CD14-positive monocyte (primary cell): ENCODE results near the gene PSMB7. TPM values are rescaled to one million over a fixed set of nuclear protein-coding genes. Genes with fewer than 3 reads are reported as not detected.

Experiments used
- DNase-seq, 3 donors: peaks; one replicate each; pipeline ENCODE4 v3.0.0-alpha.2; 2011 to 2022
- H2AFZ ChIP-seq: 2 replicates; pipeline ENCODE4 v1.6.0; 2012; ENCODE audit warnings: mild to moderate bottlenecking, low read depth, low read length, inconsistent platforms; ENCODE audit not compliant: insufficient read depth, poor library complexity, severe bottlenecking
- H3K27ac ChIP-seq, 2 donors: 1 replicate in 1 of 2; 2 replicates in 1 of 2; pipeline ENCODE4 v1.5.1; 2012 to 2013; ENCODE audit warnings: low read length in 2 of 2, control low read depth in 1 of 2, inconsistent platforms in 1 of 2, low read depth in 1 of 2, mild to moderate bottlenecking in 1 of 2
- H3K27me3 ChIP-seq, 2 donors: one replicate each; pipeline versions ENCODE4 v1.6.0 to v1.6.1; 2011 to 2013; ENCODE audit warnings: low read length in 2 of 2; ENCODE audit not compliant: control insufficient read depth in 2 of 2, insufficient read depth in 2 of 2
- H3K36me3 ChIP-seq, 2 donors: replicated peaks in 1 of 2; 1 replicate in 1 of 2; 2 replicates in 1 of 2; pipeline versions ENCODE4 v1.5.1 to v1.6.1; 2012 to 2013; ENCODE audit warnings: low read length in 2 of 2, control low read depth in 1 of 2, inconsistent platforms in 1 of 2, mild to moderate bottlenecking in 1 of 2; ENCODE audit not compliant: insufficient read depth in 2 of 2, control insufficient read depth in 1 of 2
- H3K4me1 ChIP-seq, 2 donors: 1 replicate in 1 of 2; 2 replicates in 1 of 2; pipeline versions ENCODE4 v1.5.1 to v1.6.1; 2012 to 2013; ENCODE audit warnings: low read length in 2 of 2, control low read depth in 1 of 2, inconsistent platforms in 1 of 2, mild to moderate bottlenecking in 1 of 2, moderate library complexity in 1 of 2; ENCODE audit not compliant: insufficient read depth in 2 of 2, control insufficient read depth in 1 of 2
- H3K4me2 ChIP-seq: replicated peaks from 2 replicates; pipeline ENCODE3; 2012; ENCODE audit warnings: low read length, moderate library complexity, mild to moderate bottlenecking; ENCODE audit not compliant: poor library complexity, severe bottlenecking; ENCODE audit errors: extremely low read depth
- H3K4me3 ChIP-seq, 3 experiments: fragments of 200-600 bp in 1 of 3; sonication (generic) in 1 of 3; replicated peaks in 1 of 3; 1 replicate in 2 of 3; 2 replicates in 1 of 3; pipeline ENCODE4 v1.5.1; 2011 to 2013; ENCODE audit warnings: low read length in 3 of 3, mild to moderate bottlenecking in 3 of 3, control low read depth in 2 of 3, low read depth in 2 of 3, inconsistent platforms in 1 of 3, moderate library complexity in 1 of 3
- H3K79me2 ChIP-seq: 2 replicates; pipeline ENCODE4 v1.6.0; 2012; ENCODE audit warnings: mild to moderate bottlenecking, control low read depth, inconsistent platforms, low read length, moderate library complexity; ENCODE audit not compliant: insufficient read depth
- H3K9ac ChIP-seq: 2 replicates; pipeline ENCODE4 v1.6.0; 2017; ENCODE audit warnings: low read length, mild to moderate bottlenecking; ENCODE audit not compliant: insufficient read depth, poor library complexity, severe bottlenecking
- H3K9me3 ChIP-seq, 2 donors: replicated peaks in 1 of 2; 1 replicate in 1 of 2; 2 replicates in 1 of 2; pipeline versions ENCODE4 v1.5.1 to v1.6.1; 2012 to 2013; ENCODE audit warnings: low read length in 2 of 2, control low read depth in 1 of 2; ENCODE audit not compliant: control insufficient read depth in 1 of 2, insufficient read depth in 1 of 2
- H4K20me1 ChIP-seq: 2 replicates; pipeline ENCODE4 v1.6.0; 2012; ENCODE audit warnings: mild to moderate bottlenecking, low read length, control low read depth, moderate library complexity; ENCODE audit not compliant: insufficient read depth
- H3K27ac Mint-ChIP-seq, 7 donors: one replicate each; pipeline ENCODE4 v1.8.0; 2020; ENCODE audit warnings: mild to moderate bottlenecking in 7 of 7, mixed read lengths in 7 of 7, moderate library complexity in 6 of 7, inconsistent platforms in 2 of 7
- H3K27me3 Mint-ChIP-seq, 3 donors: one replicate each; pipeline ENCODE4 v1.8.0; 2021 to 2022; ENCODE audit warnings: low read depth in 3 of 3, mild to moderate bottlenecking in 3 of 3, mixed read lengths in 3 of 3, moderate library complexity in 3 of 3, inconsistent platforms in 1 of 3
- H3K36me3 Mint-ChIP-seq, 2 donors: one replicate each; pipeline ENCODE4 v1.8.0; 2020; ENCODE audit warnings: mixed read lengths in 2 of 2, inconsistent platforms in 1 of 2, mild to moderate bottlenecking in 1 of 2
- H3K4me1 Mint-ChIP-seq: one replicate; pipeline ENCODE4 v1.8.0; 2020; ENCODE audit warnings: mild to moderate bottlenecking, mixed read lengths
- H3K4me3 Mint-ChIP-seq, 2 donors: one replicate each; pipeline ENCODE4 v1.8.0; 2020; ENCODE audit warnings: mild to moderate bottlenecking in 2 of 2, mixed read lengths in 2 of 2, moderate library complexity in 1 of 2
- H3K9me3 Mint-ChIP-seq, 7 donors: one replicate each; pipeline ENCODE4 v1.8.0; 2020 to 2022; ENCODE audit warnings: mixed read lengths in 7 of 7, mild to moderate bottlenecking in 6 of 7, moderate library complexity in 6 of 7, inconsistent platforms in 2 of 7
- WGBS: methylation state at CpG from one replicate; pipeline ENCODE4 v1.1.5; 2013; ENCODE audit warnings: missing lambda C conversion rate; ENCODE audit not compliant: insufficient coverage; 5-methylcytosine and 5-hydroxymethylcytosine counted together
- intact Hi-C, 2 donors: fragments of 100-400 bp; cut with micrococcal nuclease; formaldehyde crosslinking; loops; one replicate each; pipeline versions ENCODE4 v1.15.0 to v1.15.1; 2023
- polyA plus RNA-seq, 3 donors: library from polyadenylated mRNA; depleted of rRNA in 1 of 3; unstranded in 2 of 3; stranded (reverse) in 1 of 3; fragments of 300-500 nt in 2 of 3; fragments of >200 nt in 1 of 3; fragmentation: Illumina TruSeq in 2 of 3; gene quantifications; 1 replicate in 2 of 3; 2 replicates in 1 of 3; pipeline ENCODE4 v1.2.3, GENCODE V29; 2012 to 2021
- TF ChIP-seq, protein P1 (sequence below): fragments of 200-600 bp; IDR thresholded peaks from one replicate; pipeline ENCODE4 v1.8.0; 2022; ENCODE audit warnings: antibody characterized with exemption, mild to moderate bottlenecking

PSMB7 gene
- polyA plus RNA-seq, 3 donors = 129 to 194 (median 191) TPM

DNA sequence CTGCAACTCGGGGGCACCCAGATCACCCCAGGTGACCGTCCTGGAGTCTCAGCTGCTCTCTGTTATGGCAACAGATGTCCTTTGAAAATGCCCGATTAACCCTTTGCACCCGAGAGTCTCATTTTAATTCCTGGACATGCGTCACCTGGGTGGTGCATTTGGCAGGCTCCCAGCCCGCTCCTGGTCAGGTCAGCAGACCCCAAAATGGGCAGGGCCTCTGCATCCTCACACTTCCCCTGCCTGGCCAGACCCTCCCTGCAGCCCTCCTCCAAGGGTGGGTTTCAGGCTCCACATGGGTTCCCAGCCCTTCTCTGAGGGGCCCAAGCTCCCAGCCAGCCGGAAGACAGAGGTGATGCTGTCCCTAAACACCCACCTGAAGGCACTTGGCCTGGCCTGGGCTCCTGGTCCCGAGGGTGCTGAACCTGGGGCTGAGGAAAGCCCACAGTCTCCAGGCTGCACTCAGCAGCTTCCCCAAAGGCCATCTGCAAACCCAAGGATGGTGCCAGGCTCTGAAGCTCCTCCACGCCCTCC, 69.4 kb downstream of the PSMB7 start:
- Mint-ChIP-seq H3K27ac (peak overlapping the region in 2 of 7 donors; percentile 18 to 22), H3K27me3 (no peaks in the 10 kb centered on the region), H3K4me3 (no peak overlapping the region), H3K36me3 (peaks cover 77 to 96% of the 10 kb centered on the region in 2 donors), H3K4me1 (no peaks in the 10 kb centered on the region), H3K9me3 (peaks cover 0 to 3% (median 0%) of the 10 kb centered on the region in 7 donors)
- no peak overlapping the region for H3K4me3 ChIP-seq
- no peaks in the 10 kb centered on the region for H3K79me2 ChIP-seq
- H3K36me3 ChIP-seq = peaks cover 96 to 100% of the 10 kb centered on the region in 2 donors
- H4K20me1 ChIP-seq = peaks cover 100% of the 10 kb centered on the region
- no peak overlapping the region for H2AFZ ChIP-seq
- H3K27ac ChIP-seq = no peak overlapping the region
- TF ChIP-seq, protein P1, sequence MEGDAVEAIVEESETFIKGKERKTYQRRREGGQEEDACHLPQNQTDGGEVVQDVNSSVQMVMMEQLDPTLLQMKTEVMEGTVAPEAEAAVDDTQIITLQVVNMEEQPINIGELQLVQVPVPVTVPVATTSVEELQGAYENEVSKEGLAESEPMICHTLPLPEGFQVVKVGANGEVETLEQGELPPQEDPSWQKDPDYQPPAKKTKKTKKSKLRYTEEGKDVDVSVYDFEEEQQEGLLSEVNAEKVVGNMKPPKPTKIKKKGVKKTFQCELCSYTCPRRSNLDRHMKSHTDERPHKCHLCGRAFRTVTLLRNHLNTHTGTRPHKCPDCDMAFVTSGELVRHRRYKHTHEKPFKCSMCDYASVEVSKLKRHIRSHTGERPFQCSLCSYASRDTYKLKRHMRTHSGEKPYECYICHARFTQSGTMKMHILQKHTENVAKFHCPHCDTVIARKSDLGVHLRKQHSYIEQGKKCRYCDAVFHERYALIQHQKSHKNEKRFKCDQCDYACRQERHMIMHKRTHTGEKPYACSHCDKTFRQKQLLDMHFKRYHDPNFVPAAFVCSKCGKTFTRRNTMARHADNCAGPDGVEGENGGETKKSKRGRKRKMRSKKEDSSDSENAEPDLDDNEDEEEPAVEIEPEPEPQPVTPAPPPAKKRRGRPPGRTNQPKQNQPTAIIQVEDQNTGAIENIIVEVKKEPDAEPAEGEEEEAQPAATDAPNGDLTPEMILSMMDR = no peak
- no peak overlapping the region for H3K9ac ChIP-seq
- no peaks in the 10 kb centered on the region for H3K27me3 ChIP-seq
- no peak overlapping the region for H3K4me2 ChIP-seq
- no peaks in the 10 kb centered on the region for H3K9me3 ChIP-seq
- intact Hi-C loops = no loop called here
- no peaks in the 10 kb centered on the region for H3K4me1 ChIP-seq
- DNase-seq = no peak
- 87% methylated on average over 8 of the region's 9 CpGs for WGBS

DNA sequence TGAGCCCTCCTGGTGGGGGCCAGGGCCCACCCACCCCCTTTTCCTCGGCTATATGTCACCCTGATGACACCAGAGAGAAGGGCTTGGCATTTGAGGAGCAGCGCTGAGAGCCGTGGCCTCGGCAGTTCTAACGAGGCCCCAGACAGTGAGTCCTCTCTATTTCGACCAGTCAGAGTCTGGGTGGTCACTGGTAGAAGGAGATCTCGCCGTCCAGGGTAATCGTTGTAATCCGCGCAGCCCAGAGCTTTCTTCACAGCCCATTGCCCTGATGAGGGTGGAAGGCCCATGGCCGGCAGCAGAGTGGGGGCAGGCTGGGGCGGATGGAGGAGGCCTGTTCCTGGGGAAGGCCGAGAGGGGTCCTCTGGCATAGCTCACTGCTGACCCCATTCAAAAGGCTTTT, 70.2 kb downstream of the PSMB7 start:
- 90% methylated on average over 12 of the region's 14 CpGs for WGBS
- Mint-ChIP-seq H3K4me1 (no peaks in the 10 kb centered on the region), H3K9me3 (peaks cover 0 to 3% (median 0%) of the 10 kb centered on the region in 7 donors), H3K27ac (peak overlapping the region in 3 of 7 donors; percentile 2 to 48 (median 29)), H3K36me3 (peaks cover 70 to 96% of the 10 kb centered on the region in 2 donors), H3K4me3 (no peak overlapping the region), H3K27me3 (no peaks in the 10 kb centered on the region)
- intact Hi-C loops = no loop called here
- Histone ChIP-seq H3K4me1 (no peaks in the 10 kb centered on the region), H3K9ac (no peak overlapping the region), H3K4me2 (no peak overlapping the region), H3K36me3 (peaks cover 96 to 100% of the 10 kb centered on the region in 2 donors), H3K4me3 (no peak overlapping the region), H3K27ac (no peak overlapping the region), H3K79me2 (peaks cover 6% of the 10 kb centered on the region), H4K20me1 (peaks cover 100% of the 10 kb centered on the region), H3K27me3 (no peaks in the 10 kb centered on the region), H3K9me3 (no peaks in the 10 kb centered on the region), H2AFZ (no peak overlapping the region)
- DNase-seq = no peak
- TF ChIP-seq, protein P1 = no peak
